DND-41 (cell line): Measurements from ENCODE around the gene RHBDF1.
A peak's percentile ranks its signal among the peaks of the same experiment; 100 is the strongest.

Source experiments
- ATAC-seq: fragments of 200-7000 bp; cut with Tn5 transposase; 3 replicates; pipeline ENCODE4 v1.9.1; 2021; ENCODE audit warnings: low read depth; ENCODE audit not compliant: insufficient read depth
- DNase-seq: peaks from one replicate; pipeline ENCODE4 v3.0.0-alpha.2; 2020
- H2AFZ ChIP-seq: 2 replicates; pipeline ENCODE4 v1.6.0; 2012; ENCODE audit warnings: low read depth, low read length
- H3K27ac ChIP-seq: 2 replicates; pipeline ENCODE4 v1.5.1; 2012; ENCODE audit warnings: low read length, inconsistent platforms
- H3K27me3 ChIP-seq: fragments of 200-600 bp; sonication (generic); 2 replicates; pipeline ENCODE4 v1.6.0; 2012; ENCODE audit warnings: low read length, mild to moderate bottlenecking, inconsistent platforms; ENCODE audit not compliant: insufficient read depth, poor library complexity
- H3K36me3 ChIP-seq: 2 replicates; pipeline ENCODE4 v1.5.1; 2012; ENCODE audit warnings: low read length, inconsistent platforms; ENCODE audit not compliant: insufficient read depth
- H3K4me1 ChIP-seq: 2 replicates; pipeline ENCODE4 v1.5.1; 2012; ENCODE audit warnings: mild to moderate bottlenecking, low read length; ENCODE audit not compliant: insufficient read depth
- H3K4me2 ChIP-seq: 2 replicates; pipeline ENCODE4 v1.6.0; 2012; ENCODE audit warnings: mild to moderate bottlenecking, moderate library complexity, low read length, inconsistent platforms; ENCODE audit not compliant: insufficient read depth
- H3K4me3 ChIP-seq, 2 experiments: fragments of 200-600 bp in 1 of 2; shearing (Covaris generic) in 1 of 2; 2 replicates each; pipeline ENCODE4 v1.5.1; 2012 to 2016; ENCODE audit warnings: inconsistent platforms in 2 of 2, low read length in 2 of 2, mild to moderate bottlenecking in 2 of 2, low read depth in 1 of 2, moderate library complexity in 1 of 2
- H3K79me2 ChIP-seq: 2 replicates; pipeline ENCODE4 v1.6.0; 2012; ENCODE audit warnings: low read length, inconsistent platforms; ENCODE audit not compliant: insufficient read depth
- H3K9ac ChIP-seq: 2 replicates; pipeline ENCODE4 v1.6.0; 2012; ENCODE audit warnings: low read depth, mild to moderate bottlenecking, inconsistent platforms, low read length, moderate library complexity
- H3K9me3 ChIP-seq: 2 replicates; pipeline ENCODE4 v1.5.1; 2012; ENCODE audit warnings: low read length, moderate library complexity, mild to moderate bottlenecking, inconsistent platforms; ENCODE audit not compliant: insufficient read depth, severe bottlenecking
- H4K20me1 ChIP-seq: 2 replicates; pipeline ENCODE4 v1.6.0; 2012; ENCODE audit warnings: low read length; ENCODE audit not compliant: insufficient read depth
- EZH2 ChIP-seq: IDR thresholded peaks from 3 replicates; pipeline ENCODE4 v1.6.1; 2012; ENCODE audit warnings: borderline replicate concordance, low read depth, mild to moderate bottlenecking, moderate library complexity, low read length, inconsistent platforms; ENCODE audit not compliant: severe bottlenecking
- TF ChIP-seq, protein P1 (sequence below): IDR thresholded peaks from 2 replicates; pipeline ENCODE4 v1.5.1; 2012; ENCODE audit warnings: borderline replicate concordance, low read length, moderate library complexity, mild to moderate bottlenecking; ENCODE audit not compliant: poor library complexity, severe bottlenecking; ENCODE audit errors: extremely low read depth

RHBDF1 gene

GRCh38 chr16:88613-89012 is 16.2 kb upstream of the RHBDF1 start:
- TF ChIP-seq, protein P1, sequence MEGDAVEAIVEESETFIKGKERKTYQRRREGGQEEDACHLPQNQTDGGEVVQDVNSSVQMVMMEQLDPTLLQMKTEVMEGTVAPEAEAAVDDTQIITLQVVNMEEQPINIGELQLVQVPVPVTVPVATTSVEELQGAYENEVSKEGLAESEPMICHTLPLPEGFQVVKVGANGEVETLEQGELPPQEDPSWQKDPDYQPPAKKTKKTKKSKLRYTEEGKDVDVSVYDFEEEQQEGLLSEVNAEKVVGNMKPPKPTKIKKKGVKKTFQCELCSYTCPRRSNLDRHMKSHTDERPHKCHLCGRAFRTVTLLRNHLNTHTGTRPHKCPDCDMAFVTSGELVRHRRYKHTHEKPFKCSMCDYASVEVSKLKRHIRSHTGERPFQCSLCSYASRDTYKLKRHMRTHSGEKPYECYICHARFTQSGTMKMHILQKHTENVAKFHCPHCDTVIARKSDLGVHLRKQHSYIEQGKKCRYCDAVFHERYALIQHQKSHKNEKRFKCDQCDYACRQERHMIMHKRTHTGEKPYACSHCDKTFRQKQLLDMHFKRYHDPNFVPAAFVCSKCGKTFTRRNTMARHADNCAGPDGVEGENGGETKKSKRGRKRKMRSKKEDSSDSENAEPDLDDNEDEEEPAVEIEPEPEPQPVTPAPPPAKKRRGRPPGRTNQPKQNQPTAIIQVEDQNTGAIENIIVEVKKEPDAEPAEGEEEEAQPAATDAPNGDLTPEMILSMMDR, result no peak
- TF ChIP-seq EZH2, result no peak
- peaks cover 44% of the 10 kb centered on the region for H4K20me1 ChIP-seq
- H3K27ac ChIP-seq, result no peak overlapping the region
- no peak overlapping the region for H2AFZ ChIP-seq
- no peaks in the 10 kb centered on the region for H3K9me3 ChIP-seq
- H3K4me1 ChIP-seq, result peaks cover 4% of the 10 kb centered on the region
- H3K36me3 ChIP-seq, result peaks cover 84% of the 10 kb centered on the region
- H3K4me2 ChIP-seq, result no peak overlapping the region
- no peaks in the 10 kb centered on the region for H3K27me3 ChIP-seq
- DNase-seq (no peak), ATAC-seq (no peak)
- no peak overlapping the region for H3K9ac ChIP-seq
- H3K4me3 ChIP-seq, result no peak overlapping the region
- 0 out of 2 replicates have a peak, but pooled peaks cover 2% of the 10 kb centered on the region for H3K79me2 ChIP-seq

- H3K27ac ChIP-seq, result no peak overlapping the region
- no peak for ATAC-seq
- peaks cover 4% of the 10 kb centered on the region for H3K4me1 ChIP-seq
- no peaks in the 10 kb centered on the region for H3K9me3 ChIP-seq
- H2AFZ ChIP-seq, result no peak overlapping the region
- TF ChIP-seq, protein P1, result no peak
- no peak overlapping the region for H3K9ac ChIP-seq
- no peaks in the 10 kb centered on the region for H3K27me3 ChIP-seq
- 0 out of 2 replicates have a peak, but pooled peaks cover 2% of the 10 kb centered on the region for H3K79me2 ChIP-seq
- H4K20me1 ChIP-seq, result peaks cover 42% of the 10 kb centered on the region
- H3K4me2 ChIP-seq, result no peak overlapping the region
- H3K4me3 ChIP-seq, result no peak overlapping the region
- no peak for DNase-seq
- H3K36me3 ChIP-seq, result peaks cover 68% of the 10 kb centered on the region
These were observed 14.1 kb upstream of the RHBDF1 start for GRCh38 chr16:86483-86952.

- DNase-seq, result no peak
- H3K9ac ChIP-seq, result no peak overlapping the region
- H3K27ac ChIP-seq, result no peak overlapping the region
- no peak for ATAC-seq
- no peak overlapping the region for H2AFZ ChIP-seq
- H3K79me2 ChIP-seq, result 0 out of 2 replicates have a peak, but pooled peaks cover 2% of the 10 kb centered on the region
- H3K4me2 ChIP-seq, result no peak overlapping the region
- no peak for TF ChIP-seq EZH2
- TF ChIP-seq, protein P1, result no peak
- H3K4me1 ChIP-seq, result peaks cover 4% of the 10 kb centered on the region
- H3K4me3 ChIP-seq, result no peak overlapping the region
- H3K36me3 ChIP-seq, result peaks cover 65% of the 10 kb centered on the region
- H4K20me1 ChIP-seq, result peaks cover 44% of the 10 kb centered on the region
- no peaks in the 10 kb centered on the region for H3K9me3 ChIP-seq
- no peaks in the 10 kb centered on the region for H3K27me3 ChIP-seq
These were observed 13.4 kb upstream of the RHBDF1 start for GRCh38 chr16:85865-86264.

GRCh38 chr16:85407-85782 is 13.0 kb upstream of the RHBDF1 start:
- Histone ChIP-seq H3K4me3 (no peak overlapping the region), H3K79me2 (0 out of 2 replicates have a peak, but pooled peaks cover 2% of the 10 kb centered on the region), H3K36me3 (peaks cover 63% of the 10 kb centered on the region), H4K20me1 (peaks cover 46% of the 10 kb centered on the region), H3K27ac (peak overlapping the region; percentile 57; the same call in 1 of the 2 replicates), H3K9me3 (no peaks in the 10 kb centered on the region), H2AFZ (no peak overlapping the region), H3K27me3 (no peaks in the 10 kb centered on the region), H3K4me1 (peaks cover 4% of the 10 kb centered on the region), H3K4me2 (no peak overlapping the region), H3K9ac (no peak overlapping the region)
- TF ChIP-seq EZH2, result no peak
- TF ChIP-seq, protein P1, result no peak
- ATAC-seq (no peak), DNase-seq (no peak)
